T-cell (primary cell): Measurements from ENCODE around the gene CBX2. TPM values are rescaled to one million over a fixed set of nuclear protein-coding genes. Genes with fewer than 3 reads are reported as not detected.

Experiments
- ATAC-seq, 4 experiments: fragments of 200-7000 bp in 3 of 4; fragments of 150-1000 bp in 1 of 4; cut with Tn5 transposase; replicated peaks in 1 of 4; 1 replicate in 3 of 4; 2 replicates in 1 of 4; pipeline ENCODE4 v1.10.0; 2021; ENCODE audit warnings: moderate library complexity in 3 of 4, mild to moderate bottlenecking in 2 of 4, moderate number of reproducible peaks in 1 of 4
- CTCF ChIA-PET, 2 donors: fragments of 300-600 bp; sonication (Branson Sonifier 250); formaldehyde crosslinking; loops; one replicate each; lab custom pipeline; 2022; ENCODE audit warnings: antibody characterized with exemption in 2 of 2; lab: Charles Lee
- POLR2A ChIA-PET, 2 donors: fragments of 300-600 bp; sonication (Branson Sonifier 250); formaldehyde crosslinking; loops; one replicate each; lab custom pipeline; 2022; ENCODE audit warnings: antibody characterized with exemption in 2 of 2; lab: Charles Lee
- DNase-seq, 35 experiments: peaks; one replicate each; pipeline versions ENCODE4 v3.0.0 to v3.0.0-alpha.2; 2013 to 2023
- H3K27ac ChIP-seq: one replicate; pipeline ENCODE4 v1.5.1; 2013; ENCODE audit warnings: low read length
- H3K27me3 ChIP-seq, 2 experiments: replicated peaks in 1 of 2; 1 replicate in 1 of 2; 2 replicates in 1 of 2; pipeline versions ENCODE4 v1.6.1 to v1.7.0; 2013; ENCODE audit warnings: low read length in 1 of 2, mixed read lengths in 1 of 2; ENCODE audit not compliant: control insufficient read depth in 2 of 2, insufficient read depth in 2 of 2; ENCODE audit errors: extremely low read depth in 1 of 2
- H3K36me3 ChIP-seq, 2 donors: 1 replicate in 1 of 2; 2 replicates in 1 of 2; pipeline versions ENCODE4 v1.6.1 to v1.7.0; 2013; ENCODE audit warnings: low read length in 1 of 2; ENCODE audit not compliant: control insufficient read depth in 2 of 2, insufficient read depth in 1 of 2; ENCODE audit errors: extremely low read depth in 1 of 2
- H3K4me1 ChIP-seq, 2 experiments: 1 replicate in 1 of 2; 2 replicates in 1 of 2; pipeline versions ENCODE4 v1.6.1 to v1.7.0; 2013; ENCODE audit warnings: low read length in 2 of 2, mixed read lengths in 1 of 2; ENCODE audit not compliant: insufficient read depth in 2 of 2, control insufficient read depth in 1 of 2; ENCODE audit errors: extremely low read depth in 1 of 2
- H3K4me3 ChIP-seq, 2 donors: 1 replicate in 1 of 2; 2 replicates in 1 of 2; pipeline versions ENCODE4 v1.5.1 to v1.7.0; 2013; ENCODE audit warnings: mild to moderate bottlenecking in 2 of 2, low read length in 1 of 2, moderate library complexity in 1 of 2; ENCODE audit not compliant: control insufficient read depth in 1 of 2; ENCODE audit errors: extremely low read depth in 1 of 2
- H3K9me3 ChIP-seq: 2 replicates; pipeline ENCODE4 v1.7.0; 2013
- H3K27ac Mint-ChIP-seq, 2 donors: one replicate each; pipeline ENCODE4 v1.8.0; 2020 to 2021; ENCODE audit warnings: mild to moderate bottlenecking in 2 of 2, mixed read lengths in 2 of 2
- H3K27me3 Mint-ChIP-seq, 2 donors: one replicate each; pipeline ENCODE4 v1.8.0; 2021 to 2022; ENCODE audit warnings: mixed read lengths in 2 of 2
- H3K36me3 Mint-ChIP-seq: one replicate; pipeline ENCODE4 v1.8.0; 2021; ENCODE audit warnings: mixed read lengths
- H3K4me1 Mint-ChIP-seq, 3 donors: one replicate each; pipeline ENCODE4 v1.8.0; 2020 to 2022; ENCODE audit warnings: mixed read lengths in 3 of 3, mild to moderate bottlenecking in 1 of 3
- H3K4me3 Mint-ChIP-seq, 3 donors: one replicate each; pipeline ENCODE4 v1.8.0; 2020 to 2022; ENCODE audit warnings: mild to moderate bottlenecking in 3 of 3, mixed read lengths in 3 of 3, moderate library complexity in 3 of 3
- H3K9me3 Mint-ChIP-seq, 3 donors: one replicate each; pipeline ENCODE4 v1.8.0; 2020 to 2022; ENCODE audit warnings: mixed read lengths in 3 of 3
- WGBS: methylation state at CpG from one replicate; pipeline ENCODE4 v1.1.5; 2013; ENCODE audit warnings: missing lambda C conversion rate; ENCODE audit not compliant: insufficient coverage; 5-methylcytosine and 5-hydroxymethylcytosine counted together
- total RNA-seq, 35 experiments: library from RNA in 6 of 35; stranded (reverse) in 6 of 35; fragments of 120-200 nt in 1 of 35; gene quantifications; one replicate each; pipeline versions ENCODE4 v1.2.1 to v1.2.4 and lab custom pipeline; 2013 to 2026

The CBX2 gene
- total RNA-seq, 5 donors from 2014 or later (not counting 1 experiment from before 2014, with no cell fraction given): 0.43 to 0.79 (median 0.70) TPM

GRCh38 chr17:79813297-79814126 lies 35.6 kb downstream of the CBX2 start:
- peak overlapping the region in 2 of 3 donors; percentile 54 to 69 for H3K4me3 Mint-ChIP-seq
- POLR2A ChIA-PET: no interaction called here
- H3K36me3 Mint-ChIP-seq: no peaks in the 10 kb centered on the region
- no peak overlapping the region for H3K27ac Mint-ChIP-seq
- CTCF ChIA-PET: no interaction called here
- Histone ChIP-seq H3K4me1 (peaks cover 17 to 63% of the 10 kb centered on the region in 2 experiments), H3K9me3 (no peaks in the 10 kb centered on the region), H3K27ac (no peak overlapping the region), H3K4me3 (no peak overlapping the region), H3K27me3 (peaks cover 5 to 83% of the 10 kb centered on the region in 2 experiments), H3K36me3 (no peaks in the 10 kb centered on the region)
- peaks cover 24 to 30% (median 29%) of the 10 kb centered on the region in 3 donors for H3K4me1 Mint-ChIP-seq
- WGBS: 1% methylated on average over 60 of the region's 89 CpGs
- ATAC-seq: no peak
- no peaks in the 10 kb centered on the region for H3K9me3 Mint-ChIP-seq
- peaks cover 34 to 55% of the 10 kb centered on the region in 2 donors for H3K27me3 Mint-ChIP-seq
- DNase-seq: peak in 1 of 35 experiments; percentile 40

- no peaks in the 10 kb centered on the region for H3K36me3 ChIP-seq
- H3K27me3 ChIP-seq: peaks cover 5 to 77% of the 10 kb centered on the region in 2 experiments
- Mint-ChIP-seq H3K27ac (peak overlapping the region in 1 of 2 donors; percentile 63), H3K4me3 (peak overlapping the region; percentile 54 to 69 (median 55)), H3K4me1 (peaks cover 24 to 27% (median 27%) of the 10 kb centered on the region in 3 donors), H3K27me3 (peaks cover 27 to 54% of the 10 kb centered on the region in 2 donors), H3K36me3 (no peaks in the 10 kb centered on the region), H3K9me3 (no peaks in the 10 kb centered on the region)
- ATAC-seq (no peak), DNase-seq (peak in 1 of 35 experiments; percentile 38)
- CTCF ChIA-PET: no interaction called here
- 8% methylated on average over 12 of the region's 43 CpGs for WGBS
- peaks cover 14 to 55% of the 10 kb centered on the region in 2 experiments for H3K4me1 ChIP-seq
- H3K27ac ChIP-seq: no peak overlapping the region
- POLR2A ChIA-PET: interaction anchor here in 1 of 2 donors (0.6 kb wide), 1 partner anchor 10 kb away, joined by 8 read pairs; no protein-coding TSS in a partner anchor
- peak overlapping the region in 1 of 2 donors; percentile 34 for H3K4me3 ChIP-seq
- no peaks in the 10 kb centered on the region for H3K9me3 ChIP-seq
These were observed 36.4 kb downstream of the CBX2 start for GRCh38 chr17:79814127-79814973.

- H3K4me1 Mint-ChIP-seq: peaks cover 22 to 27% (median 27%) of the 10 kb centered on the region in 3 donors
- peaks cover 14 to 48% of the 10 kb centered on the region in 2 experiments for H3K4me1 ChIP-seq
- no peak overlapping the region for H3K27ac Mint-ChIP-seq
- POLR2A ChIA-PET: no interaction called here
- peaks cover 5 to 78% of the 10 kb centered on the region in 2 experiments for H3K27me3 ChIP-seq
- peak in 1 of 35 experiments; percentile 49 for DNase-seq
- peak in 2 of 4 experiments; percentile 17 to 27 for ATAC-seq
- no peaks in the 10 kb centered on the region for H3K36me3 ChIP-seq
- H3K9me3 Mint-ChIP-seq: no peaks in the 10 kb centered on the region
- peak overlapping the region in 1 of 2 donors; percentile 34 for H3K4me3 ChIP-seq
- H3K27me3 Mint-ChIP-seq: peaks cover 29 to 53% of the 10 kb centered on the region in 2 donors
- no peaks in the 10 kb centered on the region for H3K9me3 ChIP-seq
- H3K36me3 Mint-ChIP-seq: no peaks in the 10 kb centered on the region
- peak overlapping the region in 1 of 3 donors; percentile 69 for H3K4me3 Mint-ChIP-seq
- no peak overlapping the region for H3K27ac ChIP-seq
- CTCF ChIA-PET: no interaction called here
- WGBS: 11% methylated on average over 96 of the region's 96 CpGs
These were observed 37.3 kb downstream of the CBX2 start for GRCh38 chr17:79814974-79815835.

GRCh38 chr17:79815836-79816461 lies 38.0 kb downstream of the CBX2 start:
- WGBS: 57% methylated on average over 25 of the region's 41 CpGs
- POLR2A ChIA-PET: no interaction called here
- peaks cover 14 to 41% of the 10 kb centered on the region in 2 experiments for H3K4me1 ChIP-seq
- CTCF ChIA-PET: no interaction called here
- H3K27me3 ChIP-seq: peaks cover 5 to 78% of the 10 kb centered on the region in 2 experiments
- no peaks in the 10 kb centered on the region for H3K36me3 ChIP-seq
- H3K27ac ChIP-seq: no peak overlapping the region
- H3K4me3 Mint-ChIP-seq: peak overlapping the region in 2 of 3 donors; percentile 24 to 32
- H3K9me3 Mint-ChIP-seq: no peaks in the 10 kb centered on the region
- peak overlapping the region in 1 of 2 donors; percentile 39 for H3K27ac Mint-ChIP-seq
- H3K9me3 ChIP-seq: no peaks in the 10 kb centered on the region
- no peak for DNase-seq
- H3K27me3 Mint-ChIP-seq: peaks cover 25 to 50% of the 10 kb centered on the region in 2 donors
- H3K36me3 Mint-ChIP-seq: no peaks in the 10 kb centered on the region
- no peak for ATAC-seq
- no peak overlapping the region for H3K4me3 ChIP-seq
- H3K4me1 Mint-ChIP-seq: peaks cover 19 to 24% (median 23%) of the 10 kb centered on the region in 3 donors

- H3K27me3 Mint-ChIP-seq: peaks cover 19 to 43% of the 10 kb centered on the region in 2 donors
- no peaks in the 10 kb centered on the region for H3K36me3 Mint-ChIP-seq
- H3K4me3 ChIP-seq: no peak overlapping the region
- no peaks in the 10 kb centered on the region for H3K9me3 ChIP-seq
- H3K4me1 ChIP-seq: peaks cover 7 to 20% of the 10 kb centered on the region in 2 experiments
- H3K27me3 ChIP-seq: peaks cover 3 to 62% of the 10 kb centered on the region in 2 experiments
- ATAC-seq: no peak
- no peaks in the 10 kb centered on the region for H3K9me3 Mint-ChIP-seq
- ChIA-PET CTCF (interaction anchor here in 1 of 2 donors (0.6 kb wide), 1 partner anchor 46 kb away, joined by 4 read pairs; no protein-coding TSS in a partner anchor), POLR2A (no interaction called here)
- H3K27ac Mint-ChIP-seq: no peak overlapping the region
- peaks cover 9 to 12% (median 12%) of the 10 kb centered on the region in 3 donors for H3K4me1 Mint-ChIP-seq
- no peak for DNase-seq
- no peaks in the 10 kb centered on the region for H3K36me3 ChIP-seq
- H3K4me3 Mint-ChIP-seq: no peak overlapping the region
- no peak overlapping the region for H3K27ac ChIP-seq
- 71% methylated on average over 4 of the region's 12 CpGs for WGBS
These were observed 40.2 kb downstream of the CBX2 start for GRCh38 chr17:79818026-79818758.
